Measurements from ENCODE around the gene DNAAF3.
A peak's percentile ranks its signal among the peaks of the same experiment; 100 is the strongest.

Gene DNAAF3

DNA sequence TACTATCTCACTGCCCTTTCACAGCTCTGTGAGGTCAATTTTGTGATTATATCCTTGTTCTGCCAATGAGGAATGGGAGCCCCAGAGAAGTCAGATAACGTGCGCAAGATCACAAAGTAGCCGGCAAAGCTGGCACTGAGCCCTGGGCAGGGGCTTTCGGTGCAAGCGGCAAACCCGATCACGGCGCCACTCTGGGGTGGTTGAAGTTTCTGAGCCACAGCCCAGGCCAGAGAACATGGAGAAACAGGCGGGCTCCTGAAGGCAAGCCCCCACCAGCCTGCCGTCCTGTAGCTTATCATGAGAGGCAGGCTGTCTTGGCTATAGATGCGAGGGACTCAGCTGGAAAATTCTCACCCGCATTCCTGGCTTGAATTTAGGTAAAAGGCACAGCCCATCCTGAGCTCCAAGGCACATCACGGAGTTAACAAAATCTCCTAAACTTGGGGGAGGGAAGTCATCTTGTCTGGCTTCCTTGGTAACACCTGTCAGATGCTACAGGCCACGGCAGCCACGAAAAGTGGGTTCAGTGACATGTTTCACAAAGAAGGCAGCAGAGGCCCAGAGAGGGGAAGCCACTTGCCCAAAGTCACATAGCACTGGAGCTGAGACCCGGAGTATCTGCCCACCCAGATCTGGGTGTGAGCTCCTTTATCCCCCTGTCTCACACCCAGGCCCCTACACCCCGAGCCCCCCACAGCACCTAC, 29.9 kb downstream of the DNAAF3 start:
- Histone ChIP-seq H3K4me3 (ENCODE audit: insufficient read depth, low read depth, low read length) (no peak overlapping the region), H3K36me3 (ENCODE audit: control insufficient read depth, insufficient read depth, low read length) (peaks cover 2% of the 10 kb centered on the region), H3K27ac (ENCODE audit: insufficient read depth, low read depth, low read length, poor library complexity, severe bottlenecking) (no peak overlapping the region), H3K9me3 (ENCODE audit: control insufficient read depth, low read length) (no peaks in the 10 kb centered on the region), H3K4me1 (ENCODE audit: control insufficient read depth, insufficient read depth, low read length) (no peaks in the 10 kb centered on the region), H3K27me3 (ENCODE audit: control insufficient read depth, insufficient read depth, low read length, poor library complexity, severe bottlenecking) (no peaks in the 10 kb centered on the region)
- 94 to 95% methylated on average over 17 of the region's 17 CpGs for WGBS, 2 experiments

DNA sequence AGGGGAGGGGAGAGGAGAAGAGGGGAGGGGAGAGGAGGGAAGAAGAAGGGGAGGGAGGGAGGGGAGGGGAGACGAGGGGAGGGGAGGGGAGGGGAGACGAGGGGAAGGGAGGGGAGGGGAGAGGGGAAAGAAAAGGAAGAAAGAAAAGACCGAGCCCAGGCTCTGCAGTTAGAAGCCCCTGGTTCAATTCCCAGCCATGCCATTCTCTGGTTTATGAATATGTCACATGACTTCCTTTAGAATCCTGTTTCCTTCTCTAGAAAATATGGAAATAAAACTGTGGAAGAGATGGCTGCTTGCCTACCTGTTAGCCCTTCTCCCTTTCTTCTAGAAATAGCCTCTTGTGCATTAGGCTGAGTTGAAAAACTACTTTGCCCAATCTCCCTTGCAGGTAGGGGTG, 31.7 kb downstream of the DNAAF3 start:
- no peak overlapping the region for H3K4me3 ChIP-seq (ENCODE audit: insufficient read depth, low read depth, low read length)
- peaks cover 2% of the 10 kb centered on the region for H3K36me3 ChIP-seq (ENCODE audit: control insufficient read depth, insufficient read depth, low read length)
- WGBS, 2 experiments, result 69 to 73% methylated on average over 1 of the region's 3 CpGs
- H3K9me3 ChIP-seq (ENCODE audit: control insufficient read depth, low read length), result no peaks in the 10 kb centered on the region
- no peaks in the 10 kb centered on the region for H3K27me3 ChIP-seq (ENCODE audit: control insufficient read depth, insufficient read depth, low read length, poor library complexity, severe bottlenecking)
- H3K27ac ChIP-seq (ENCODE audit: insufficient read depth, low read depth, low read length, poor library complexity, severe bottlenecking), result no peak overlapping the region
- H3K4me1 ChIP-seq (ENCODE audit: control insufficient read depth, insufficient read depth, low read length), result no peaks in the 10 kb centered on the region

DNA sequence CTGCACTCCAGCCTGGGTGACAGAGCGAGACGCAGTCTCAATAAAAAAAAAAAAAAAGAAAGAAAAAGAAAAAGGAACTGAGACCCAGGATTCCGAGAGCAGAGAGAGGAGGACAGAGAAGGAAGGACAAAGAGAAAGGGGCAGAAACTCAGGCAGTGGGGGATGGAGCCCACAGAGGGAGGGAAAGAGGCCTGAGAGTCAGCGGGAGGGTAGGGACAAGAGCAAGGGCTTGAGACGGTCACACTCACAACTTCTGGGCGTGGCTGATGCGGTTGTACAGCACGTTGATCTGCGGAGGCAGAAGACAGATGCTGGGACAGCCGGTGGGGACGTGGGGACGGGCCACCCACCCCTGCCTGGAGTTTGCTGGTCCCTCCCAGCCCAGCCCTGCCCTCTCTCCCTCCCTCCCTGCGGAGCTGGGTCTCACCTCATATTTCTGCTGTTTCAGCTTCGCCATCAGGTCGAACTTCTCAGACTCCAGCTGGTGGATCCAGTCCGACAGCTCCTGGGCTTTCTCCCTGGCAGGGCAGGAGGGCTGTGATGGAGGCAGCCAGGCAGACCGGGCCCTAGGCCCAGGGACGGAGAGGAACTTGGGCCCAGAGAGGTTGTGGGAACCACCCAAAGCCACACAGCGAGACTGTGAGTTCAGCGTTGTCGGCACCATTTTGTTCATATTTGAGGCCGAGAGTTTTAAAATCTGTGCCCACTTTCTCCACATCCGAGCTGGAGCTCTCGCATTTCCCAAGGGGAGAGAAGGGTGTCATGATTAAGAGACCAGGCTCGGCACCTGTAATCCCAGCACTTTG, 32.6 kb downstream of the DNAAF3 start:
- Histone ChIP-seq H3K27ac (ENCODE audit: insufficient read depth, low read depth, low read length, poor library complexity, severe bottlenecking) (peak overlapping the region; percentile 16), H3K4me1 (ENCODE audit: control insufficient read depth, insufficient read depth, low read length) (no peaks in the 10 kb centered on the region), H3K27me3 (ENCODE audit: control insufficient read depth, insufficient read depth, low read length, poor library complexity, severe bottlenecking) (no peaks in the 10 kb centered on the region), H3K9me3 (ENCODE audit: control insufficient read depth, low read length) (no peaks in the 10 kb centered on the region), H3K4me3 (ENCODE audit: insufficient read depth, low read depth, low read length) (no peak overlapping the region), H3K36me3 (ENCODE audit: control insufficient read depth, insufficient read depth, low read length) (peaks cover 2% of the 10 kb centered on the region)
- 88% methylated on average over 25 of the region's 25 CpGs for WGBS, 2 experiments

DNA sequence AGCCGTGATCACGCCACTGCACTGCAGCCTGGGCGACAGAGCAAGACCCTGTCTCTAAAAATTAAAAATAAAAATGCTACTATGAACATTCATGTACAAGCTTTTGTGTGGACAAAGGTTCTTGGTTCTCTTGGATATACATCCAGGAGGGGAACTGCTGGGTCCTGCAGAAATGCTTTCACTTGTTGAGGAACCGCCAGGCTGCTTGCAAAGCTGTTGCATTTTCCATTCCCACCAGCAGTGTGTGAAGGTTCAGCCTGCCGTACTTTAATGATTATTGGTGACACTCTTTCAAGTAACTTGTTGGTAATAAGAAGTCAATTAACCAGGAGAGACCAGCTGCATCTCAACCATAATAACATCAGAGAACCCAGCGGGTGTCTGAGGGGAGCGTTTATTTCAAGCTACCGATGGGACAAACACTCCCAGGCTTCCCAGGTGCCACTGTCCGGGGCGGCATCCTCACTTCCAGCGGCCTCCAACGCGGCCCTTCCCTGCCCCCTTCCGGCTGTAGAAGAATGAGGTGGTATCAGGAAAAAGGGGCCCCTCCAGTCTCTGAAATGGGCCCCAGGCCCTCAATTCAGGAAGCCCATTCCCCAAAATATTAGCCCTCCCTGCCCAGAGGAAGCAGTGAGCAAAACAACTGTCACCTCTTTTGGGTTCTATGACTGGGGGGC, 33.8 kb downstream of the DNAAF3 start:
- 89% methylated on average over 13 to 14 of the region's 14 CpGs for WGBS, 2 experiments
- no peaks in the 10 kb centered on the region for H3K4me1 ChIP-seq (ENCODE audit: control insufficient read depth, insufficient read depth, low read length)
- H3K36me3 ChIP-seq (ENCODE audit: control insufficient read depth, insufficient read depth, low read length), result peaks cover 2% of the 10 kb centered on the region
- H3K9me3 ChIP-seq (ENCODE audit: control insufficient read depth, low read length), result no peaks in the 10 kb centered on the region
- H3K27me3 ChIP-seq (ENCODE audit: control insufficient read depth, insufficient read depth, low read length, poor library complexity, severe bottlenecking), result no peaks in the 10 kb centered on the region
- no peak overlapping the region for H3K27ac ChIP-seq (ENCODE audit: insufficient read depth, low read depth, low read length, poor library complexity, severe bottlenecking)
- no peak overlapping the region for H3K4me3 ChIP-seq (ENCODE audit: insufficient read depth, low read depth, low read length)

DNA sequence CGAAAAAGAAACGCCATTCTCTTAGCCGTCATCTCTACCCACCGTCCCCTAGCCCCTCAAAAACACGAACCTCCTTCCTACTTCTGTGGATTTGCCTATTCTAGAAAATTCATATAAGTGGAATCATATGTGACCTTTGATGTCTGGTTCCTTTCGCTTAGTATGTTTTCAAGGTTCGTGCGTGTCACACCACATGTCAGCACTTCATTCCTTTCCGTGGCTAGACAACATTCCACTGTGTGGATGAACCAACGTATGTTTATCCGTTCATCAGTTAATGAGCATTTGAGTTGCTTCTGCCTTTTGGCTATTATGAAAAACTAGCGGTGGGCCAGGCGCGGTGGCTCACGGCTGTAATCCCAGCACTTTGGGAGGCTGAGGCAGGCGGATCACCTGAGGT, 35.0 kb downstream of the DNAAF3 start:
- peaks cover 2% of the 10 kb centered on the region for H3K36me3 ChIP-seq (ENCODE audit: control insufficient read depth, insufficient read depth, low read length)
- 95 to 98% methylated on average over 16 of the region's 16 CpGs for WGBS, 2 experiments
- H3K27ac ChIP-seq (ENCODE audit: insufficient read depth, low read depth, low read length, poor library complexity, severe bottlenecking), result no peak overlapping the region
- H3K4me3 ChIP-seq (ENCODE audit: insufficient read depth, low read depth, low read length), result no peak overlapping the region
- H3K4me1 ChIP-seq (ENCODE audit: control insufficient read depth, insufficient read depth, low read length), result no peaks in the 10 kb centered on the region
- no peaks in the 10 kb centered on the region for H3K27me3 ChIP-seq (ENCODE audit: control insufficient read depth, insufficient read depth, low read length, poor library complexity, severe bottlenecking)
- H3K9me3 ChIP-seq (ENCODE audit: control insufficient read depth, low read length), result no peaks in the 10 kb centered on the region

DNA sequence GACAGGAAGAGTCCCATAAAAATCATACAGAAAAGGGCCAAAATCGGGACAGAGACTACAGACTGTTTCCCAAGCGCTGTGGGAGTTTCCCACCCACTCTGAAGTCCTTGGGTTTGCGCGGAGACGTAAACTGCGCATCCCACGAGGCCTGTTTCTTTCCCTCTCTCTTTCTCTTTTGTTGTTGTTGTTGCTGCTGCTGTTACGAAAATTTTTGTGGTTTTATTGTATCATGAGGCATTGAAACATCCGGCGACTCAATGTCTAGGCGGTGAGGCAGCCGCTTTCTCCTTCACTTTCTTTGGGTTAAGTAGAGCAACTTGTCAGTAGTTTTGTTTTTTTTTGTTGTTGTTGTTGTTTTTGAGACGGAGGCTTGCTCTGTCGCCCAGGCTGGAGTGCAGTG, 47.4 kb downstream of the DNAAF3 start:
- Histone ChIP-seq H3K4me1 (ENCODE audit: control insufficient read depth, insufficient read depth, low read length) (peaks cover 19% of the 10 kb centered on the region), H3K27me3 (ENCODE audit: control insufficient read depth, insufficient read depth, low read length, poor library complexity, severe bottlenecking) (no peaks in the 10 kb centered on the region), H3K36me3 (ENCODE audit: control insufficient read depth, insufficient read depth, low read length) (no peaks in the 10 kb centered on the region), H3K27ac (ENCODE audit: insufficient read depth, low read depth, low read length, poor library complexity, severe bottlenecking) (no peak overlapping the region), H3K9me3 (ENCODE audit: control insufficient read depth, low read length) (no peaks in the 10 kb centered on the region), H3K4me3 (ENCODE audit: insufficient read depth, low read depth, low read length) (peak overlapping the region; percentile 51)
- WGBS, 2 experiments, result 91 to 94% methylated on average over 14 of the region's 14 CpGs

DNA sequence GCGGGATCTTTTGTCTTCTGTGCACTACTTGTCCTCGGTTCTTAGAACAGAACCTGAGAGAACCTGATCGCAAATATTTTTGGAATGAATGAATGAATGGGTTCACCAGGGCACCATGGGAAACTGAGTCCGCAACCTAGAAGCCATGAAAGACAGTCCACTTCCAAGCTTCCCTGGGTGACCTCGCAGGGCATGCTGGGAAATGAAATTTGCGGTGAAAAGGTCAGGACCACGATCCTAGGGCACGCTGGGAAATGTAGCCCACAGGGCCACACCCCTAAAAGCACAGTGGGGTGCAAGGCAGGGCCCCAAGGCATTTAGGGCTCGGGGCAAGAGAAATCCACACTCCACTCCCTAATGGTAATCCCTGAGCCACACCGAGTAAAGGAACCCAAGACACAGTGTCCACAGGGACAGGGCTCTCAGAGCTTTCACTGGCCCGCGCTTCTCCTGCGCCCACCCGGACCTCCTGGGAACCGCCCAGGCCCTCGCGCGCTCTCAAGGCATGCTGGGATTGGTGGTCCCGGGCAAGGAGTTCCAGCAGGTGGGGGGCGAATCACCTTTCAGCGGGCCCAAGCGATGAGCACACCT, 47.9 kb downstream of the DNAAF3 start:
- 46 to 49% methylated on average over 22 of the region's 22 CpGs for WGBS, 2 experiments
- Histone ChIP-seq H3K4me1 (ENCODE audit: control insufficient read depth, insufficient read depth, low read length) (peaks cover 23% of the 10 kb centered on the region), H3K27ac (ENCODE audit: insufficient read depth, low read depth, low read length, poor library complexity, severe bottlenecking) (peak overlapping the region; percentile 85), H3K27me3 (ENCODE audit: control insufficient read depth, insufficient read depth, low read length, poor library complexity, severe bottlenecking) (no peaks in the 10 kb centered on the region), H3K9me3 (ENCODE audit: control insufficient read depth, low read length) (no peaks in the 10 kb centered on the region), H3K36me3 (ENCODE audit: control insufficient read depth, insufficient read depth, low read length) (no peaks in the 10 kb centered on the region), H3K4me3 (ENCODE audit: insufficient read depth, low read depth, low read length) (peak overlapping the region; percentile 51)

DNA sequence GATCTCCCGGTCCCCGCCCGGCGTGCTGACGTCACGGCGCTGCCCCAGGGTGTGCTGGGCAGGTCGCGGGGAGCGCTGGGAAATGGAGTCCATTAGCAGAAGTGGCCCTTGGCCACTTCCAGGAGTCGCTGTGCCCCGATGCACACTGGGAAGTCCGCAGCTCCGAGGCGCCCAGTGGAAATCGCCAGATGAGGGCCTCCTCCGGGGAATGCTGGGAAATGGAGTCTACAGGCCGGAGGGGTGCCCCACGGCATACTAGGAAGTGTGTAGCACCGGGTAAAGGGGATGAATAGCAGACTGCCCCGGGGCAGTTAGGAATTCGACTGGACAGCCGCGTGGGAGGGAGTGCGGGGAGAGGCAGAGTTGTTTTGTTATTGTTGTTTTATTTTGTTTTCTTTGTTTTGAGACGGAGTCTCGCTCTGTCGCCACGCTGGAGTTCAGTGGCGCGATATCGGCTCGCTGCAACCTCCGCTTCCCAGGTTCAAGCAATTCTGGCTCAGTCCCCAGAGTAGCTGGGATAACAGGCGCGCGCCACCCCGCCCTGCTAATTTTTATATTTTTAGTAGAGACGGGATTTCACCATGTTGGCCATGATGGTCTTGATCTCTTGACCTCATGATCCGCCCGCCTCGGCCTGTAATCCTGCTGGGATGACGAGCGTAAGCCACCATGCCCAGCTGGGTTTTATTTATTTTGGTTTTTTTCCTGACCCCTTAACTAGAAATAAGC, 48.6 kb downstream of the DNAAF3 start:
- Histone ChIP-seq H3K36me3 (ENCODE audit: control insufficient read depth, insufficient read depth, low read length) (no peaks in the 10 kb centered on the region), H3K27me3 (ENCODE audit: control insufficient read depth, insufficient read depth, low read length, poor library complexity, severe bottlenecking) (no peaks in the 10 kb centered on the region), H3K9me3 (ENCODE audit: control insufficient read depth, low read length) (no peaks in the 10 kb centered on the region), H3K4me3 (ENCODE audit: insufficient read depth, low read depth, low read length) (peak overlapping the region; percentile 51), H3K27ac (ENCODE audit: insufficient read depth, low read depth, low read length, poor library complexity, severe bottlenecking) (peak overlapping the region; percentile 85), H3K4me1 (ENCODE audit: control insufficient read depth, insufficient read depth, low read length) (peaks cover 29% of the 10 kb centered on the region)
- WGBS, 2 experiments, result 11 to 12% methylated on average over 44 of the region's 44 CpGs

DNA sequence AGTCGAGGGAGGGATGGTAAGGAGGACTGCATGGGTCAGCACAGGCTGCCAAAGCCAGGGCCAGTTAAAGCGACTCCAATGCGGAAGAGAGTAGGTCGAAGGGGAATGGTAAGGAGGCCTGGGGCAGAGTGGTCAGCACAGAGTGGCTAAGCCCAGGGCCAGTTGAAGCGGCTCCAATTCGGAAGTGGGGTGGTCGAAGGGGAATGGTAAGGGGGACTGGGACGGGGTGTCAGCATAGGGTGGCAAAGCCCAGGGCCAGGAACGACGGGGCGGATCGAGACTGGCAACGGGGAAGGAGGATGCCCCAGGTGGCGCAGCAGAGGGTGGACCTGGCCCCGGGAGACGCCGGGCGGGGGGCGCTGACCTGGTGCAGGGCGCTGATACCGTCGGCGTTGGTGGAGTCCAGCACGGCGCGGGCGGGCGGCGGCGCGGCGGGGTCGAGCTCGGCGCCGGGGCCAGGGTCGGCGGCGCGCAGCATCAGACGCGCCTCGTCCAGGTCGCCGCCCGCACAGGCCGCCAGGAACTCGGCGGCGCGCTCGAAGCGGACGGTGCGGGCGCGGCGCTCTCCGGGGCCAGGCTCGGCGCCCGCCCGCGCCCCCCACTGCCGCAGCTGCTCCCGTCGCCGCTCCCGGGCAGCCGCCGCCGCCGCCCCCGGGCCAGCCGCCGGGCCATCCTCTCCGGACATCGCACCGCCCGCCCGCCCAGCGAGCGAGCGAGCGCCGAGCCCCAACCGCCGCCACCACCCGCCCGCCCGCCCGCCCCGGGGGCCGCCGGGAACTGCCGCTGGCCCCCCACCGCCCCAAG, 49.4 kb downstream of the DNAAF3 start, which contains the start of gene PPP1R12C:
TSS of gene PPP1R12C (minus strand) at position 779 of the 804 bp plus-strand sequence. CDS start at position 685, 94 bp downstream.
- H3K36me3 ChIP-seq (ENCODE audit: control insufficient read depth, insufficient read depth, low read length), result no peaks in the 10 kb centered on the region
- no peaks in the 10 kb centered on the region for H3K27me3 ChIP-seq (ENCODE audit: control insufficient read depth, insufficient read depth, low read length, poor library complexity, severe bottlenecking)
- H3K9me3 ChIP-seq (ENCODE audit: control insufficient read depth, low read length), result no peaks in the 10 kb centered on the region
- peak within 1 kb of the TSS; percentile 51 for H3K4me3 ChIP-seq (ENCODE audit: insufficient read depth, low read depth, low read length)
- H3K27ac ChIP-seq (ENCODE audit: insufficient read depth, low read depth, low read length, poor library complexity, severe bottlenecking), result peak within 1 kb of the TSS; percentile 85
- H3K4me1 ChIP-seq (ENCODE audit: control insufficient read depth, insufficient read depth, low read length), result peaks cover 29% of the 10 kb centered on the region
- WGBS, 2 experiments, result 0 to 1% methylated on average over 97 of the region's 97 CpGs
